ENCODE results near the gene PFKM. TPM values are rescaled to one million over a fixed set of nuclear protein-coding genes. Genes with fewer than 3 reads are reported as not detected.

PFKM gene
- total and polyA plus RNA-seq, 4 donors: 4.5 to 23.9 (median 5.8) TPM

DNA sequence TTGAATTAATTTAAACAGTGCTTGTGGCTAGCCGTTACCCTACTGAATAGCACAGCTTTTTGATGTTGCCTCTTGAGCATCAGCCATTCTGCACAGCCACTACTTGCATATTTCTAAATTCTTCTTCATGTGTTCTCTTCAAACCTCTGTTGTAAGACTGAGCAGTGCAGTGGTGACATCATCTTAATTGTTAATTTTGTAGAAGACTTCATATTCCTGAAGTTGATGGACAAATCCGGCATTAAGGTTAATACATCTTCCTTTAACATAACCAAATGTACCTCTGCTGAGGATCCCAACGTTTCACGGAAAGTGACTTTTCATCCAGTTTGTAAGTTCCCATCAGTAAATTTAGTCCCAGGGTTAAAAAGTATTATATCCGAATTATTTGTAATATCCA, 38.9 kb upstream of the PFKM start:
- no peak overlapping the region for H3K4me3 ChIP-seq (ENCODE audit: low read depth in 1 of 3, low read length in 3 of 3)
- no peak for DNase-seq (ENCODE audit: low spot score)

DNA sequence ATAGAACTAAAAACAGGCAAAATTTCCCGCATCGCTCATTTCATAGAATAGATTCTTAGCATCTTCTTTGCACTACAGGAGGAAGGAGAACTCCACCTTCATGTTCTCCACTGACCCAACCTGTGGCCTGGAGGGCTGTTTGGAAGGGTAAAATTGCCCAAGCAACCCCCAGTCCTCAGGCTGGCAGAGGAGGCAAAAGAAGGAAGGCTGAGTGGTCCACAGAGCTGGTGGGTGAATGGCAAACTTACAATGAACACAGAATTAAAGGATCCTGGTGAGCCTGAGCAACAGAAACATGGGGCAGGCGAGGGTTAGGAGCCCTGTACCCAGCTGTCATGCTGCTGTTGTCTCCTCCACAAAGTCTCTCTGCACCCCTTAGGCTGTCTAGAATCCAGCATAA, 38.3 kb upstream of the PFKM start:
- no peaks in the 10 kb centered on the region for H3K27me3 ChIP-seq (ENCODE audit: control insufficient read depth in 4 of 4, insufficient read depth in 4 of 4, low read length in 3 of 4)
- H3K4me3 ChIP-seq (ENCODE audit: low read depth in 1 of 3, low read length in 3 of 3): no peak overlapping the region
- H3K4me1 ChIP-seq (ENCODE audit: control insufficient read depth in 4 of 4, insufficient read depth in 4 of 4, low read length in 3 of 4): no peaks in the 10 kb centered on the region
- WGBS: 99% methylated on average over 3 of the region's 3 CpGs
- H3K9ac ChIP-seq (ENCODE audit: low read depth in 1 of 2, low read length in 2 of 2): no peak overlapping the region
- DNase-seq (ENCODE audit: low spot score): no peak
- no peak overlapping the region for H3K27ac ChIP-seq (ENCODE audit: low read depth in 1 of 2, low read length in 2 of 2)
- no peaks in the 10 kb centered on the region for H3K9me3 ChIP-seq (ENCODE audit: control insufficient read depth in 4 of 4, low read length in 3 of 4)
- TF ChIP-seq, protein P1, sequence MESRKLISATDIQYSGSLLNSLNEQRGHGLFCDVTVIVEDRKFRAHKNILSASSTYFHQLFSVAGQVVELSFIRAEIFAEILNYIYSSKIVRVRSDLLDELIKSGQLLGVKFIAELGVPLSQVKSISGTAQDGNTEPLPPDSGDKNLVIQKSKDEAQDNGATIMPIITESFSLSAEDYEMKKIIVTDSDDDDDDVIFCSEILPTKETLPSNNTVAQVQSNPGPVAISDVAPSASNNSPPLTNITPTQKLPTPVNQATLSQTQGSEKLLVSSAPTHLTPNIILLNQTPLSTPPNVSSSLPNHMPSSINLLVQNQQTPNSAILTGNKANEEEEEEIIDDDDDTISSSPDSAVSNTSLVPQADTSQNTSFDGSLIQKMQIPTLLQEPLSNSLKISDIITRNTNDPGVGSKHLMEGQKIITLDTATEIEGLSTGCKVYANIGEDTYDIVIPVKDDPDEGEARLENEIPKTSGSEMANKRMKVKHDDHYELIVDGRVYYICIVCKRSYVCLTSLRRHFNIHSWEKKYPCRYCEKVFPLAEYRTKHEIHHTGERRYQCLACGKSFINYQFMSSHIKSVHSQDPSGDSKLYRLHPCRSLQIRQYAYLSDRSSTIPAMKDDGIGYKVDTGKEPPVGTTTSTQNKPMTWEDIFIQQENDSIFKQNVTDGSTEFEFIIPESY (IDR thresholded peaks at IDR 0.05): no peak
- TF ChIP-seq GABPA (IDR thresholded peaks at IDR 0.05 in 1 of 2, conservative IDR thresholded peaks at IDR 0.05 in 1 of 2): no peak
- TF ChIP-seq, protein P2, sequence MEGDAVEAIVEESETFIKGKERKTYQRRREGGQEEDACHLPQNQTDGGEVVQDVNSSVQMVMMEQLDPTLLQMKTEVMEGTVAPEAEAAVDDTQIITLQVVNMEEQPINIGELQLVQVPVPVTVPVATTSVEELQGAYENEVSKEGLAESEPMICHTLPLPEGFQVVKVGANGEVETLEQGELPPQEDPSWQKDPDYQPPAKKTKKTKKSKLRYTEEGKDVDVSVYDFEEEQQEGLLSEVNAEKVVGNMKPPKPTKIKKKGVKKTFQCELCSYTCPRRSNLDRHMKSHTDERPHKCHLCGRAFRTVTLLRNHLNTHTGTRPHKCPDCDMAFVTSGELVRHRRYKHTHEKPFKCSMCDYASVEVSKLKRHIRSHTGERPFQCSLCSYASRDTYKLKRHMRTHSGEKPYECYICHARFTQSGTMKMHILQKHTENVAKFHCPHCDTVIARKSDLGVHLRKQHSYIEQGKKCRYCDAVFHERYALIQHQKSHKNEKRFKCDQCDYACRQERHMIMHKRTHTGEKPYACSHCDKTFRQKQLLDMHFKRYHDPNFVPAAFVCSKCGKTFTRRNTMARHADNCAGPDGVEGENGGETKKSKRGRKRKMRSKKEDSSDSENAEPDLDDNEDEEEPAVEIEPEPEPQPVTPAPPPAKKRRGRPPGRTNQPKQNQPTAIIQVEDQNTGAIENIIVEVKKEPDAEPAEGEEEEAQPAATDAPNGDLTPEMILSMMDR (IDR thresholded peaks at IDR 0.05; ENCODE audit: low read depth, low read length, missing input control): no peak
- no peak for TF ChIP-seq NR2F2 (IDR thresholded peaks at IDR 0.05)
- no peak for TF ChIP-seq TAF1 (conservative IDR thresholded peaks at IDR 0.05)
- TF ChIP-seq YY1 (IDR thresholded peaks at IDR 0.05): no peak
- TF ChIP-seq, protein P3, sequence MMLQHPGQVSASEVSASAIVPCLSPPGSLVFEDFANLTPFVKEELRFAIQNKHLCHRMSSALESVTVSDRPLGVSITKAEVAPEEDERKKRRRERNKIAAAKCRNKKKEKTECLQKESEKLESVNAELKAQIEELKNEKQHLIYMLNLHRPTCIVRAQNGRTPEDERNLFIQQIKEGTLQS (IDR thresholded peaks at IDR 0.05): no peak
- peaks cover 4 to 16% (median 11%) of the 10 kb centered on the region in 4 donors for H3K36me3 ChIP-seq (ENCODE audit: control insufficient read depth in 4 of 4, insufficient read depth in 3 of 4, low read depth in 1 of 4, low read length in 3 of 4)

More for the DNA sequence above, 38.9 kb upstream of the PFKM start:
- H3K9ac ChIP-seq (ENCODE audit: low read depth in 1 of 2, low read length in 2 of 2): no peak overlapping the region
- H3K9me3 ChIP-seq (ENCODE audit: control insufficient read depth in 4 of 4, low read length in 3 of 4): no peaks in the 10 kb centered on the region
- H3K4me1 ChIP-seq (ENCODE audit: control insufficient read depth in 4 of 4, insufficient read depth in 4 of 4, low read length in 3 of 4): no peaks in the 10 kb centered on the region
- no peak for TF ChIP-seq EGR1 (IDR thresholded peaks at IDR 0.05; ENCODE audit: low read depth in 2 of 2)
- no peak for TF ChIP-seq TAF1 (conservative IDR thresholded peaks at IDR 0.05)
- no peak for TF ChIP-seq RXRA (IDR thresholded peaks at IDR 0.05)
- no peak for TF ChIP-seq FOXA2 (IDR thresholded peaks at IDR 0.05)
- TF ChIP-seq, protein P4, sequence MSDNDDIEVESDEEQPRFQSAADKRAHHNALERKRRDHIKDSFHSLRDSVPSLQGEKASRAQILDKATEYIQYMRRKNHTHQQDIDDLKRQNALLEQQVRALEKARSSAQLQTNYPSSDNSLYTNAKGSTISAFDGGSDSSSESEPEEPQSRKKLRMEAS (IDR thresholded peaks at IDR 0.05): no peak
- TF ChIP-seq GABPA (IDR thresholded peaks at IDR 0.05 in 1 of 2, conservative IDR thresholded peaks at IDR 0.05 in 1 of 2): no peak
- TF ChIP-seq HNF4A (conservative IDR thresholded peaks at IDR 0.05): no peak
- TF ChIP-seq SP1 (IDR thresholded peaks at IDR 0.05): no peak
- TF ChIP-seq JUND (IDR thresholded peaks at IDR 0.05): no peak
- TF ChIP-seq, protein P3 (IDR thresholded peaks at IDR 0.05): no peak
- TF ChIP-seq, protein P5, sequence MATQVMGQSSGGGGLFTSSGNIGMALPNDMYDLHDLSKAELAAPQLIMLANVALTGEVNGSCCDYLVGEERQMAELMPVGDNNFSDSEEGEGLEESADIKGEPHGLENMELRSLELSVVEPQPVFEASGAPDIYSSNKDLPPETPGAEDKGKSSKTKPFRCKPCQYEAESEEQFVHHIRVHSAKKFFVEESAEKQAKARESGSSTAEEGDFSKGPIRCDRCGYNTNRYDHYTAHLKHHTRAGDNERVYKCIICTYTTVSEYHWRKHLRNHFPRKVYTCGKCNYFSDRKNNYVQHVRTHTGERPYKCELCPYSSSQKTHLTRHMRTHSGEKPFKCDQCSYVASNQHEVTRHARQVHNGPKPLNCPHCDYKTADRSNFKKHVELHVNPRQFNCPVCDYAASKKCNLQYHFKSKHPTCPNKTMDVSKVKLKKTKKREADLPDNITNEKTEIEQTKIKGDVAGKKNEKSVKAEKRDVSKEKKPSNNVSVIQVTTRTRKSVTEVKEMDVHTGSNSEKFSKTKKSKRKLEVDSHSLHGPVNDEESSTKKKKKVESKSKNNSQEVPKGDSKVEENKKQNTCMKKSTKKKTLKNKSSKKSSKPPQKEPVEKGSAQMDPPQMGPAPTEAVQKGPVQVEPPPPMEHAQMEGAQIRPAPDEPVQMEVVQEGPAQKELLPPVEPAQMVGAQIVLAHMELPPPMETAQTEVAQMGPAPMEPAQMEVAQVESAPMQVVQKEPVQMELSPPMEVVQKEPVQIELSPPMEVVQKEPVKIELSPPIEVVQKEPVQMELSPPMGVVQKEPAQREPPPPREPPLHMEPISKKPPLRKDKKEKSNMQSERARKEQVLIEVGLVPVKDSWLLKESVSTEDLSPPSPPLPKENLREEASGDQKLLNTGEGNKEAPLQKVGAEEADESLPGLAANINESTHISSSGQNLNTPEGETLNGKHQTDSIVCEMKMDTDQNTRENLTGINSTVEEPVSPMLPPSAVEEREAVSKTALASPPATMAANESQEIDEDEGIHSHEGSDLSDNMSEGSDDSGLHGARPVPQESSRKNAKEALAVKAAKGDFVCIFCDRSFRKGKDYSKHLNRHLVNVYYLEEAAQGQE (IDR thresholded peaks at IDR 0.05): no peak
- TF ChIP-seq, protein P1 (IDR thresholded peaks at IDR 0.05): no peak
- no peak for TF ChIP-seq RAD21 (IDR thresholded peaks at IDR 0.05)
- peaks cover 4 to 14% (median 9%) of the 10 kb centered on the region in 4 donors for H3K36me3 ChIP-seq (ENCODE audit: control insufficient read depth in 4 of 4, insufficient read depth in 3 of 4, low read depth in 1 of 4, low read length in 3 of 4)
- H3K27me3 ChIP-seq (ENCODE audit: control insufficient read depth in 4 of 4, insufficient read depth in 4 of 4, low read length in 3 of 4): no peaks in the 10 kb centered on the region
- 97% methylated on average over 5 of the region's 5 CpGs for WGBS
- H3K27ac ChIP-seq (ENCODE audit: low read depth in 1 of 2, low read length in 2 of 2): no peak overlapping the region
